GM12873 (cell line): ENCODE results near the gene MCTP2.

Source experiments
- CTCF ChIP-seq: IDR thresholded peaks from 2 replicates; pipeline ENCODE4 v1.5.1; 2012; ENCODE audit warnings: low read depth, mild to moderate bottlenecking, moderate library complexity, low read length, control low read depth; ENCODE audit not compliant: insufficient read depth; ENCODE audit errors: missing control alignments

The MCTP2 gene

GRCh38 chr15:94295275-94295674 lies 63.9 kb downstream of the MCTP2 start:
- no peak for TF ChIP-seq CTCF

GRCh38 chr15:94296717-94297116 lies 65.4 kb downstream of the MCTP2 start:
- TF ChIP-seq CTCF = no peak

GRCh38 chr15:94297558-94297957 lies 66.2 kb downstream of the MCTP2 start:
- no peak for TF ChIP-seq CTCF

GRCh38 chr15:94298364-94298763 lies 67.0 kb downstream of the MCTP2 start:
- TF ChIP-seq CTCF = no peak

GRCh38 chr15:94300612-94301011 lies 69.3 kb downstream of the MCTP2 start:
- TF ChIP-seq CTCF = no peak

- TF ChIP-seq CTCF = no peak
These were observed 73.8 kb downstream of the MCTP2 start for GRCh38 chr15:94305133-94305532.

- no peak for TF ChIP-seq CTCF
These were observed 75.6 kb downstream of the MCTP2 start for GRCh38 chr15:94306700-94307650.
